Activated CD4-positive, alpha-beta T cell treated with anti-CD3 and anti-CD28 coated beads, Interleukin-2, amount 50 U/mL, for 1 hour (primary cell): Measurements from ENCODE around the gene SNX13.
"Not testable (repeated sequence)": the region's sequence is repeated elsewhere in the genome, so short reads cannot be mapped to it uniquely, and the experiment has no call there.

Experiments
- DNase-seq: peaks from one replicate; pipeline ENCODE4 v3.0.0-alpha.2; 2020

The SNX13 gene

GRCh38 chr7:17909310-17909709 is 31.0 kb downstream of the SNX13 start:
- DNase-seq = not testable (repeated sequence)

- DNase-seq = no peak
These were observed 33.3 kb downstream of the SNX13 start for GRCh38 chr7:17907014-17907413.

GRCh38 chr7:17903337-17903736 is 37.0 kb downstream of the SNX13 start:
- no peak for DNase-seq

GRCh38 chr7:17902599-17902998 is 37.7 kb downstream of the SNX13 start:
- no peak for DNase-seq

- DNase-seq = no peak
These were observed 39.8 kb downstream of the SNX13 start for GRCh38 chr7:17900464-17900863.

GRCh38 chr7:17898111-17898510 is 42.2 kb downstream of the SNX13 start:
- DNase-seq = no peak

GRCh38 chr7:17887286-17887685 is 53.0 kb downstream of the SNX13 start:
- DNase-seq = no peak

GRCh38 chr7:17882685-17883084 is 57.6 kb downstream of the SNX13 start:
- no peak for DNase-seq

GRCh38 chr7:17879075-17879661 is 61.1 kb downstream of the SNX13 start:
- DNase-seq = no peak

GRCh38 chr7:17878627-17879026 is 61.7 kb downstream of the SNX13 start:
- no peak for DNase-seq

GRCh38 chr7:17871815-17872533 is 68.3 kb downstream of the SNX13 start:
- no peak for DNase-seq

GRCh38 chr7:17870406-17870805 is 69.9 kb downstream of the SNX13 start:
- DNase-seq = no peak

GRCh38 chr7:17863809-17864143 is 76.5 kb downstream of the SNX13 start:
- no peak for DNase-seq

GRCh38 chr7:17863095-17863808 is 77.0 kb downstream of the SNX13 start:
- DNase-seq = no peak

GRCh38 chr7:17856251-17856650 is 84.0 kb downstream of the SNX13 start:
- DNase-seq = no peak

- DNase-seq = no peak
These were observed 85.1 kb downstream of the SNX13 start for GRCh38 chr7:17855202-17855601.

GRCh38 chr7:17854261-17855047 is 85.8 kb downstream of the SNX13 start:
- no peak for DNase-seq

- no peak for DNase-seq
These were observed 87.9 kb downstream of the SNX13 start for GRCh38 chr7:17852361-17852760.

GRCh38 chr7:17849504-17849903 is 90.8 kb downstream of the SNX13 start:
- no peak for DNase-seq

- DNase-seq = no peak
These were observed 91.8 kb downstream of the SNX13 start for GRCh38 chr7:17848516-17848915.

- DNase-seq = no peak
These were observed 93.4 kb downstream of the SNX13 start for GRCh38 chr7:17846935-17847334.

GRCh38 chr7:17845197-17845547 is 95.1 kb downstream of the SNX13 start:
- DNase-seq = no peak

- no peak for DNase-seq
These were observed 95.6 kb downstream of the SNX13 start for GRCh38 chr7:17844514-17845196.
